WTC11 (cell line): ENCODE measurements around the gene NXPH3.

Source experiments
- ATF3 ChIP-seq: sonication (generic); formaldehyde crosslinking; conservative IDR thresholded peaks from 2 replicates; pipeline ENCODE4 v1.8.1; 2022; ENCODE audit warnings: mild to moderate bottlenecking, missing genetic modification reagents
- CREB1 ChIP-seq: sonication (generic); formaldehyde crosslinking; IDR thresholded peaks from 2 replicates; pipeline ENCODE4 v1.8.0; 2023; ENCODE audit warnings: mild to moderate bottlenecking, missing genetic modification reagents
- CTCF ChIP-seq: fragments of 200-600 bp; IDR thresholded peaks from 2 replicates; pipeline ENCODE4 v1.8.0; 2022; ENCODE audit warnings: antibody characterized with exemption
- GABPB1 ChIP-seq: sonication (generic); formaldehyde crosslinking; IDR thresholded peaks from 2 replicates; pipeline ENCODE4 v1.8.1; 2023; ENCODE audit warnings: mild to moderate bottlenecking, missing genetic modification reagents
- PRDM15 ChIP-seq: sonication (generic); formaldehyde crosslinking; IDR thresholded peaks from 2 replicates; pipeline ENCODE4 v1.8.0; 2022; ENCODE audit warnings: missing genetic modification reagents
- PREB ChIP-seq: sonication (generic); formaldehyde crosslinking; IDR thresholded peaks from 2 replicates; pipeline ENCODE4 v1.8.1; 2022; ENCODE audit warnings: mild to moderate bottlenecking, missing genetic modification reagents, moderate library complexity, borderline replicate concordance
- SP1 ChIP-seq: sonication (generic); formaldehyde crosslinking; conservative IDR thresholded peaks from 2 replicates; pipeline ENCODE4 v1.8.1; 2022; ENCODE audit warnings: missing genetic modification reagents
- STAT6 ChIP-seq: sonication (generic); formaldehyde crosslinking; conservative IDR thresholded peaks from 2 replicates; pipeline ENCODE4 v1.8.1; 2023; ENCODE audit warnings: mild to moderate bottlenecking, low read depth, missing genetic modification reagents, moderate library complexity
- TP53 ChIP-seq: sonication (generic); formaldehyde crosslinking; IDR thresholded peaks from 2 replicates; pipeline ENCODE4 v1.8.1; 2023; ENCODE audit warnings: mild to moderate bottlenecking, missing genetic modification reagents
- USF1 ChIP-seq: sonication (generic); formaldehyde crosslinking; IDR thresholded peaks from 2 replicates; pipeline ENCODE4 v1.8.0; 2022; ENCODE audit warnings: mild to moderate bottlenecking, missing genetic modification reagents
- ZBTB21 ChIP-seq: sonication (generic); formaldehyde crosslinking; IDR thresholded peaks from 2 replicates; pipeline ENCODE4 v1.8.1; 2023; ENCODE audit warnings: mild to moderate bottlenecking, missing genetic modification reagents, borderline replicate concordance
- ZNF232 ChIP-seq: sonication (generic); formaldehyde crosslinking; IDR thresholded peaks from 2 replicates; pipeline ENCODE4 v1.8.0; 2022; ENCODE audit warnings: mild to moderate bottlenecking, missing genetic modification reagents
- TF ChIP-seq, protein P1 (sequence below): sonication (generic); formaldehyde crosslinking; IDR thresholded peaks from 2 replicates; pipeline ENCODE4 v1.8.0; 2022; ENCODE audit warnings: mild to moderate bottlenecking, missing genetic modification reagents
- TF ChIP-seq, protein P2 (sequence below): sonication (generic); formaldehyde crosslinking; IDR thresholded peaks from 2 replicates; pipeline ENCODE4 v1.8.1; 2022; ENCODE audit warnings: low read depth, missing genetic modification reagents, borderline replicate concordance

DNA sequence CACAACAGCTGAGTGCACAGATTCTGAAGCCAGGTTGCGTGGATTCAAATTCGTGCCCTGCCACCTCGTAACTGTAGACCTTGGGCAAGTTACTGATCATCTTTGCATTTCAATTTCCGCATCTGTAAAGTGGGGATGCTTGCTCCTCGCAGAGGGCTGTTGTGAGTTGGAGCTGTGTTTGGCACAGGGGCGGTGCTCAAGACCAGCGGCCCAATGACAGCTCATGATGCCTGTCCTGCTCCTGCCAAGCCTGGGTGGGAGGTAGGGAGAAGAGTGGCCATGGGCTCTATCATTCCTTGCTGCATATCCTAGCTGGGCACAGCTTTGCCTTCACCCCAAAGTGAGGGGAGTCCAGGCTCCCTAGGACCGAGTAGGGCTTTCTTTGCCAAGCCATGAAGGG, 12.6 kb downstream of the NXPH3 start:
- TF ChIP-seq PRDM15 (no peak), PREB (no peak), CTCF (no peak), ATF3 (no peak), CREB1 (CRISPR knock-in tag) (no peak), TP53 (CRISPR knock-in tag) (no peak), SP1 (CRISPR knock-in tag) (no peak), ZBTB21 (CRISPR knock-in tag) (no peak), USF1 (CRISPR knock-in tag) (no peak), ZNF232 (CRISPR knock-in tag) (no peak), STAT6 (CRISPR knock-in tag) (no peak), GABPB1 (no peak)
- TF ChIP-seq, protein P1, sequence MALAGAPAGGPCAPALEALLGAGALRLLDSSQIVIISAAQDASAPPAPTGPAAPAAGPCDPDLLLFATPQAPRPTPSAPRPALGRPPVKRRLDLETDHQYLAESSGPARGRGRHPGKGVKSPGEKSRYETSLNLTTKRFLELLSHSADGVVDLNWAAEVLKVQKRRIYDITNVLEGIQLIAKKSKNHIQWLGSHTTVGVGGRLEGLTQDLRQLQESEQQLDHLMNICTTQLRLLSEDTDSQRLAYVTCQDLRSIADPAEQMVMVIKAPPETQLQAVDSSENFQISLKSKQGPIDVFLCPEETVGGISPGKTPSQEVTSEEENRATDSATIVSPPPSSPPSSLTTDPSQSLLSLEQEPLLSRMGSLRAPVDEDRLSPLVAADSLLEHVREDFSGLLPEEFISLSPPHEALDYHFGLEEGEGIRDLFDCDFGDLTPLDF (CRISPR knock-in tag) = no peak
- TF ChIP-seq, protein P2, sequence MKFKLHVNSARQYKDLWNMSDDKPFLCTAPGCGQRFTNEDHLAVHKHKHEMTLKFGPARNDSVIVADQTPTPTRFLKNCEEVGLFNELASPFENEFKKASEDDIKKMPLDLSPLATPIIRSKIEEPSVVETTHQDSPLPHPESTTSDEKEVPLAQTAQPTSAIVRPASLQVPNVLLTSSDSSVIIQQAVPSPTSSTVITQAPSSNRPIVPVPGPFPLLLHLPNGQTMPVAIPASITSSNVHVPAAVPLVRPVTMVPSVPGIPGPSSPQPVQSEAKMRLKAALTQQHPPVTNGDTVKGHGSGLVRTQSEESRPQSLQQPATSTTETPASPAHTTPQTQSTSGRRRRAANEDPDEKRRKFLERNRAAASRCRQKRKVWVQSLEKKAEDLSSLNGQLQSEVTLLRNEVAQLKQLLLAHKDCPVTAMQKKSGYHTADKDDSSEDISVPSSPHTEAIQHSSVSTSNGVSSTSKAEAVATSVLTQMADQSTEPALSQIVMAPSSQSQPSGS (CRISPR knock-in tag) = no peak
